NCI-H345 treated with DMSO at 0.1 percent for 48 hours (cell line): ENCODE results near the gene EP300.

ENCODE experiments used
- DNase-seq: peaks from one replicate; lab custom pipeline; 2025; ENCODE audit not compliant: unreplicated experiment; lab: John Stamatoyannopoulos, UW

Gene EP300

GRCh38 chr22:41204066-41204465 is 111.7 kb downstream of the EP300 start:
- DNase-seq = no peak

GRCh38 chr22:41204992-41205900 is 112.9 kb downstream of the EP300 start, which contains the start of gene L3MBTL2:
L3MBTL2 (plus strand) TSS chr22:41205312; CDS start chr22:41205363, 51 bp downstream.
- peak; percentile 86 for DNase-seq

GRCh38 chr22:41206719-41207118 is 114.3 kb downstream of the EP300 start:
- DNase-seq = no peak

GRCh38 chr22:41215409-41215808 is 123.0 kb downstream of the EP300 start:
- no peak for DNase-seq

GRCh38 chr22:41215926-41216325 is 123.5 kb downstream of the EP300 start:
- DNase-seq = no peak

GRCh38 chr22:41216984-41217383 is 124.6 kb downstream of the EP300 start:
- no peak for DNase-seq

- no peak for DNase-seq
Observed at GRCh38 chr22:41217553-41218157, 125.3 kb downstream of the EP300 start.

- no peak for DNase-seq
Observed at GRCh38 chr22:41222846-41223507, 130.6 kb downstream of the EP300 start.

- no peak for DNase-seq
Observed at GRCh38 chr22:41223535-41223934, 131.1 kb downstream of the EP300 start.

- no peak for DNase-seq
Observed at GRCh38 chr22:41226723-41227655, 134.6 kb downstream of the EP300 start.

- no peak for DNase-seq
Observed at GRCh38 chr22:41229215-41229614, 136.8 kb downstream of the EP300 start.
